HG03159 (cell line): ENCODE measurements around the gene LAMP5.

Source experiments
- ATAC-seq: cut with Tn5 transposase; IDR thresholded peaks from one replicate; pipeline ENCODE4 v1.9.1; 2021; ENCODE audit warnings: mild to moderate bottlenecking, moderate library complexity; ENCODE audit not compliant: unreplicated experiment

The LAMP5 gene

GRCh38 chr20:9578594-9578993, 64.2 kb downstream of the LAMP5 start:
- ATAC-seq, result no peak
